Ovary (tissue), 9 donors: Measurements from ENCODE around the gene DBH. TPM values are rescaled to one million over a fixed set of nuclear protein-coding genes. Genes with fewer than 3 reads are reported as not detected.

ENCODE experiments used
- DNase-seq, 5 donors: peaks; one replicate each; pipeline ENCODE4 v3.0.0-alpha.2; 2019 to 2020
- H3K27ac ChIP-seq, 2 donors: fragments of 200-600 bp; one replicate each; pipeline versions ENCODE4 v1.5.1 to v1.8.0; 2019 to 2022
- H3K27me3 ChIP-seq: fragments of 200-600 bp; one replicate; pipeline ENCODE4 v1.8.0; 2022
- H3K36me3 ChIP-seq: fragments of 200-600 bp; sonication (generic); one replicate; pipeline ENCODE4 v1.5.1; 2019
- H3K4me1 ChIP-seq: one replicate; pipeline ENCODE4 v1.8.1; 2013; ENCODE audit warnings: mild to moderate bottlenecking, moderate library complexity; ENCODE audit not compliant: insufficient read depth
- H3K4me3 ChIP-seq: fragments of 200-600 bp; sonication (generic); one replicate; pipeline ENCODE4 v1.5.1; 2017
- H3K9me3 ChIP-seq, 2 donors: fragments of 200-600 bp in 1 of 2; sonication (generic) in 1 of 2; one replicate each; pipeline versions ENCODE4 v1.5.1 to v1.8.1; 2013 to 2019; ENCODE audit warnings: mild to moderate bottlenecking in 1 of 2, moderate library complexity in 1 of 2
- EP300 ChIP-seq: sonication (generic); formaldehyde crosslinking; IDR thresholded peaks from one replicate; pipeline ENCODE4 v1.6.1; 2017; ENCODE audit warnings: antibody characterized with exemption
- POLR2A ChIP-seq: fragments of 450-650 bp; IDR thresholded peaks from one replicate; pipeline ENCODE4 v1.6.1; 2017; ENCODE audit warnings: antibody characterized with exemption, mild to moderate bottlenecking, moderate library complexity
- WGBS, 3 donors: extraction: QIAGEN DNeasy Blood & Tissue Kit in 1 of 3; methylation state at CpG; one replicate each; pipeline versions ENCODE4 v1.1.5 to v1.1.7; 2013 to 2017; 5-methylcytosine and 5-hydroxymethylcytosine counted together
- intact Hi-C, 4 donors: fragments of 100-400 bp; cut with DNase I; formaldehyde crosslinking; loops; one replicate each; pipeline versions ENCODE4 v1.11.0 to v1.15.1; 2022 to 2023
- polyA plus RNA-seq, 2 donors: library from polyadenylated mRNA; stranded (reverse); fragments of 200-250 nt in 1 of 2; fragments of 350-450 nt in 1 of 2; fragmentation: Illumina TruSeq in 1 of 2; extraction: RNeasy Lipid Tissue Mini Kit (QIAGEN cat#74804) in 1 of 2; gene quantifications; one replicate each; pipeline ENCODE4 v1.2.3, GENCODE V29; 2013 to 2014
- total RNA-seq, 7 donors: library from RNA; depleted of rRNA in 2 of 7; stranded (reverse); fragments of >200 nt in 2 of 7; fragmentation: NEBNext Ultra II Directional in 3 of 7; extraction: Animal tissue kit (Norgen Biotek cat#: 25700) in 3 of 7; gene quantifications; one replicate each; pipeline versions ENCODE4 v1.1.0 to v1.2.4, GENCODE V29; 2016 to 2023
- TF ChIP-seq, protein P1 (sequence below), 3 donors: fragments of 450-650 bp in 2 of 3; fragments of 200-600 bp in 1 of 3; IDR thresholded peaks; one replicate each; pipeline versions ENCODE4 v1.5.1 to v1.8.0; 2016 to 2022; ENCODE audit warnings: antibody characterized with exemption in 3 of 3, mild to moderate bottlenecking in 1 of 3
- donor health status: DM: no; HTN: no; CAD: no; lungs with moderate emphysema.
- donor health status: DM: no; HTN: no; CAD: no.
- donor health status: Bipolar disorder and iron deficiency.
- donor health status: DM: yes; HTN: yes; CAD: no.
- donor health status: DM: no; HTN: no; CAD: no.
- donor health status: DM: yes; HTN: yes; CAD: no.

The DBH gene
- total and polyA plus RNA-seq, 9 donors: 0.28 TPM; not detected in 8

DNA sequence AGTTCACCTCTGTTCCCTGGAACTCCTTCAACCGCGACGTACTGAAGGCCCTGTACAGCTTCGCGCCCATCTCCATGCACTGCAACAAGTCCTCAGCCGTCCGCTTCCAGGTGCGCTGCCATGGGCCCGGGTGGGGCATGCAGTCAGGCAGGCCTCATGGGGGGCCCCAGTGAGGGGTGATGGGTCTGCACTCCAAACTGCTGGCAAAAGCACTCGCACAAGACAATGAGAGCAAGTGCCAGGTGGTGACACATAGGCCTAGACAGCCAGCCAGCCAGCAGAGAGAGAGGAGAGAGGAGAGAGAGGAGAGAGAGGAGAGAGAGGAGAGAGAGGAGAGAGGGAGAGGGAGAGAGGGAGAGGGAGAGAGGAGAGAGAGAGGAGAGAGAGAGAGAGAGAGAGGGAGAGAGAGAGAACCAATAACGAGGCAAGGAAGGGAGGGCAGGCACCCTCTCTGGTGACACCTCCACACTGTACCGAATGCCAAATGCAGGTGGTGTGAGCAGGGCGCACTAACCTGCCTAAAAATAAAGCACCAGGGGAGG is 21.0 kb downstream of the DBH start:
- TF ChIP-seq POLR2A (no peak), EP300 (no peak)
- TF ChIP-seq, protein P1, sequence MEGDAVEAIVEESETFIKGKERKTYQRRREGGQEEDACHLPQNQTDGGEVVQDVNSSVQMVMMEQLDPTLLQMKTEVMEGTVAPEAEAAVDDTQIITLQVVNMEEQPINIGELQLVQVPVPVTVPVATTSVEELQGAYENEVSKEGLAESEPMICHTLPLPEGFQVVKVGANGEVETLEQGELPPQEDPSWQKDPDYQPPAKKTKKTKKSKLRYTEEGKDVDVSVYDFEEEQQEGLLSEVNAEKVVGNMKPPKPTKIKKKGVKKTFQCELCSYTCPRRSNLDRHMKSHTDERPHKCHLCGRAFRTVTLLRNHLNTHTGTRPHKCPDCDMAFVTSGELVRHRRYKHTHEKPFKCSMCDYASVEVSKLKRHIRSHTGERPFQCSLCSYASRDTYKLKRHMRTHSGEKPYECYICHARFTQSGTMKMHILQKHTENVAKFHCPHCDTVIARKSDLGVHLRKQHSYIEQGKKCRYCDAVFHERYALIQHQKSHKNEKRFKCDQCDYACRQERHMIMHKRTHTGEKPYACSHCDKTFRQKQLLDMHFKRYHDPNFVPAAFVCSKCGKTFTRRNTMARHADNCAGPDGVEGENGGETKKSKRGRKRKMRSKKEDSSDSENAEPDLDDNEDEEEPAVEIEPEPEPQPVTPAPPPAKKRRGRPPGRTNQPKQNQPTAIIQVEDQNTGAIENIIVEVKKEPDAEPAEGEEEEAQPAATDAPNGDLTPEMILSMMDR (IDR thresholded peaks at IDR 0.05): peak in 2 of 3 donors; percentile 27 to 41
- intact Hi-C loops: no loop called here

DNA sequence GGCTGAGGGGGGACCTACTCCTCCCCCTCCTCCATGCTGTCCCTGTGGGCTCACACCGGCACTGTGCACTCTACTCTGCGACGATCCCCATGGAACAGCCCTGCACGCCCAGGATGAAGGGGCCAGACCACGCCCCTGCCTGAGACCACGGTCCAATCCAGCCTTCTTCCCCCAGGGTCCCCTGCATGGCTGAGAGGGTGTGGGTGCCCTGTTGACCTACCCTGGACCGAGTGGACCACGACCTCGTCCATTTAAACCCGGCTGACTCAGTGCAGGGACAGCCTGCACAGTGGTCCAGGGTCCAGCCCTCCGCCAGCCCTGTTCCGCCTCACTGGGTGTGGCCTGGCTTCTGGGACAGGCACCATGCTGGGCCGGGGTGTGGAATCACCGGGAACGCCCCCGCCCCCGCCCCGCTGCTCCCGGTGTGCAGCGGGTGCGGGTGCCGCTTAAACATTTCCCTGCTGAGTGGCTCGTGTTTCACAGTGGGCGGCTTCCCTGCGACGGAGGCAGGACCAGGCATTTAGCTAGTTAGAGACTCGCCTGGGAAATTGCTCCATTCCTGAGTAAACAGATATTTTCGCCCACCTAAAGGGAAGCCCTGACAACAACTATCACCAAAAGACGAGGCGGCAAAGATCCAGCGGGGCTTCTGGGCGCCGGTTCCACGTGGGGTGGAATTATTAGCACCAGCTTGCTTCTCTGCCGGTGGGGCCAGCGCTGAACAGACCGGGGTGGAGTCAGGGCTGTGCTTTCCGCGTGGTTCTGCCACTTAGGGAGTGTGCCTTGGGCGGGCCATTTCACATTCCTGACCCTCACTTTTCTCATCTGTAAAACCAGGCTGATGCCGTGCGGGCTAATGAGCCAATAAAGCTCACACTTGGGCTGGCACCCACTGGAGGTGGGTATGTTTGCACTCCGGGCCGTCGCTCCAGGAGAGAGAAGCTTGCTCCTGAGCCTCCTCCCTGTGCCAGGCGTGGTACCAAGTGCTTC is 22.6 kb downstream of the DBH start:
- WGBS, 3 donors: 5 to 9% (median 5%) methylated on average over 35 to 46 of the region's 46 CpGs
- no peak for TF ChIP-seq EP300
- TF ChIP-seq, protein P1 (IDR thresholded peaks at IDR 0.05): no peak
- TF ChIP-seq POLR2A: no peak
- Histone ChIP-seq H3K27me3 (no peaks in the 10 kb centered on the region), H3K9me3 (no peaks in the 10 kb centered on the region), H3K36me3 (no peaks in the 10 kb centered on the region), H3K4me3 (no peak overlapping the region), H3K27ac (no peak overlapping the region), H3K4me1 (peaks cover 11% of the 10 kb centered on the region)
- intact Hi-C loops: no loop called here
- peak in 3 of 5 donors; percentile 41 to 50 (median 49) for DNase-seq

More for the DNA sequence above, 21.0 kb downstream of the DBH start:
- WGBS, 3 donors: 57 to 71% (median 71%) methylated on average over 13 of the region's 13 CpGs
- Histone ChIP-seq H3K36me3 (no peaks in the 10 kb centered on the region), H3K27ac (no peak overlapping the region), H3K4me1 (peaks cover 11% of the 10 kb centered on the region), H3K27me3 (no peaks in the 10 kb centered on the region), H3K4me3 (no peak overlapping the region), H3K9me3 (no peaks in the 10 kb centered on the region)
- peak in 1 of 5 donors; percentile 32 for DNase-seq

DNA sequence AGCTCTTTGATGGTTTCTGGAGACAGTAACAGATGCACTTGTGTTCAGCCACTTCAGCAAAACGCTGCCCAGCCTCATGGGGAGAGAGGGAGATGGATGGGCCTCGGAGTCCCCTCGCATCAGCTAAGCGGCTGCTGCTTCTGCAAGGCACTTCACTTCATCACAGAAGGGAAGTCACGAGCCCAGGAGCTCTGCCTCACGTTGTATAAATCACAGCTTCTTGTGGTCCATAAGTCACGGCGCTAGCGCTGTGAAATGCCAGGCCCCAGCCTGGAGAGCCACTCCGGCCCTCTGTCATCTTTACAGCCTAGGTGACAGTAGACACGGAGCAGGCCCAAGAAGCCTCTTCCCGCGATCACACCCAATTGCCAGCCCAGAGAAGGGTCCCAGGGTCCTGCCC is 23.4 kb downstream of the DBH start:
- Histone ChIP-seq H3K9me3 (no peaks in the 10 kb centered on the region), H3K27me3 (no peaks in the 10 kb centered on the region), H3K36me3 (no peaks in the 10 kb centered on the region), H3K27ac (no peak overlapping the region), H3K4me3 (no peak overlapping the region), H3K4me1 (peaks cover 11% of the 10 kb centered on the region)
- TF ChIP-seq, protein P1 (IDR thresholded peaks at IDR 0.05): no peak
- 66 to 74% (median 73%) methylated on average over 13 of the region's 13 CpGs for WGBS, 3 donors
- intact Hi-C loops: no loop called here
- no peak for DNase-seq

DNA sequence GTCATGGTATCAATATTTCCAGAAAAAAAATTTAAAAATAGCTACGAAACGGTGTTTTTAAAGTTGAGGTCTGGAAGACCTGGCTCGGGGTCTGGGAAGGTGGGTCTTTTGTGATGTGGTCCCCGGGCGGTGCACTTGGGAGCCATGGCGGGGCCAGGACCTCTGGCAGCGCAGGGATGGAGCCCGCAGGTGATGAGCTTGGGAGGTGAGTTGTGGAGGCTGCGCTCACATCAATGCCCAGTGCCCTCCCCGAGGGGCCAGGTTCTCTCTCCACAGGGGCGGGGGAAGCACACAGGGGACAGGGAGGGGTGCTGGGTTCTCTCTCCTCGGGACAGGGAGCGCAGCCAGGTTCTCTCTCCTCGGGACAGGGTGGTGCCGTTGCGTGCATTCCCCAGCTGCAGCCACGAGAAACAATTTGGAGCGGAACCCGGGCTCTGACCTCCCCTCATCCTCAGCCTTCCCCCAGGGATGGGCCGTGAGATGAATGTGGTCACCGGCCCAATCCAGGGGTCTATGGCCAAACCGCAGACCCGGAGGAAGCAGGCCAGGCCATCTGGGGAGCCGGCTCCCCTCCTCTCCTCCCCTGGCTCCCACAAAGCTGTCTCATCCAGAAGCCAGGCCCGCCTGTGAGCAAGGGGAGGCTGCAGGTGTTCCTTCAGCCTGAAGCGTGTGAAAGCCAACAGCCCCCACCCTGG is 25.8 kb downstream of the DBH start:
- no peak overlapping the region for H3K27ac ChIP-seq
- 59 to 73% (median 62%) methylated on average over 17 to 26 of the region's 26 CpGs for WGBS, 3 donors
- DNase-seq: no peak
- intact Hi-C loops: no loop called here
- H3K9me3 ChIP-seq: no peaks in the 10 kb centered on the region
- H3K4me3 ChIP-seq: no peak overlapping the region
- TF ChIP-seq, protein P1 (IDR thresholded peaks at IDR 0.05): no peak
- TF ChIP-seq POLR2A (no peak), EP300 (no peak)
- H3K4me1 ChIP-seq: peaks cover 10% of the 10 kb centered on the region
- no peaks in the 10 kb centered on the region for H3K36me3 ChIP-seq
- no peaks in the 10 kb centered on the region for H3K27me3 ChIP-seq
